RPMI7951 (cell line): ENCODE data around the gene GP1BB. TPM values are rescaled to one million over a fixed set of nuclear protein-coding genes. Genes with fewer than 3 reads are reported as not detected.
A peak's percentile ranks its signal among the peaks of the same experiment; 100 is the strongest.

Experiments used
- DNase-seq: peaks from one replicate; pipeline ENCODE4 v3.0.0-alpha.2; 2012; ENCODE audit warnings: low read depth
- total RNA-seq: library from RNA; depleted of rRNA; stranded (reverse); fragments of >200 nt; shearing (Covaris generic); gene quantifications from 2 replicates; pipeline ENCODE4 v1.2.3, GENCODE V29; 2014

The GP1BB gene
- total RNA-seq, 1 experiment from 2014 or later, result not detected

DNA sequence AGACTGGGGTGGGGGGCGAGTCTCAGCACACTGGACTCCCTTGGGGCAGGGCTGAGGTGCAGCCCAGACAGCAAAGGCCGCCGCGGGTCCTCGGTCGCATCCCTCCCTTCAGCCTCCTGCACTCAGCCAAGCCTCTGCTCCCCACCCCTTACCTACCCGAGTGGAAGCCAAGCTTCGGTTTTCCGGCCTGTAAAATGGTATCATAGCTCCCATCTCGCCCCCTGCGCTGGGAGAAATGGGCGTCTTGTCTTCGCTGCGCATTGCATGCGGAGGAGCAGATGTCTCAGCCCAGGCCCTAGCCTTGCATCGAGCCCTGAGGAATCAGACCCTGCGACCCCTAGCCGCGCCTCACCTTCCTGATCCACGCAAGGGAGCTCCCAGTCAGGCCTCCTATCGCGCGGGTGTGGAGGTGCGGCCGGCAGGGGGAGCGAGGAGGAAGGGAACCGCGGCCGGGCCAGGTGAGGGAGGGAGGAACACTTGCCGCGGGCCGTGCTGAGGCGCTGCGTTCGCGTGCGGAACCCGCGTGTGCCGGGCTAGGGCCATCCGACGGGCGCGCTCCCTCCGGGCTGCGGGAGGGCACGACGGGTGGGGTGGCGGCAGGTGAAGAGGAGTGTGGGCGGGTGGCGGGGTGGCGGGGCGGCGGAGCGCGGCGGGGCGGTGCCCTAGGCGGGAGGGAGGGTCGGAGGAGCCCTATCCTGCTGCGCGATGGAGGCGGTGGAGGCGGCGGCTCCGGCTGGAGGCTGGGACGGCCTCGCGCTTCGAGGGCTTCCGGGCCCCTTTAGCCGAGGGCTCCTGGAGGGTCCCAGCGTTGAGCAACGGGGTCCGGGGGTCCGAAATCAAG lies 33.2 kb downstream of the GP1BB start:
- DNase-seq, result peak; percentile 27

DNA sequence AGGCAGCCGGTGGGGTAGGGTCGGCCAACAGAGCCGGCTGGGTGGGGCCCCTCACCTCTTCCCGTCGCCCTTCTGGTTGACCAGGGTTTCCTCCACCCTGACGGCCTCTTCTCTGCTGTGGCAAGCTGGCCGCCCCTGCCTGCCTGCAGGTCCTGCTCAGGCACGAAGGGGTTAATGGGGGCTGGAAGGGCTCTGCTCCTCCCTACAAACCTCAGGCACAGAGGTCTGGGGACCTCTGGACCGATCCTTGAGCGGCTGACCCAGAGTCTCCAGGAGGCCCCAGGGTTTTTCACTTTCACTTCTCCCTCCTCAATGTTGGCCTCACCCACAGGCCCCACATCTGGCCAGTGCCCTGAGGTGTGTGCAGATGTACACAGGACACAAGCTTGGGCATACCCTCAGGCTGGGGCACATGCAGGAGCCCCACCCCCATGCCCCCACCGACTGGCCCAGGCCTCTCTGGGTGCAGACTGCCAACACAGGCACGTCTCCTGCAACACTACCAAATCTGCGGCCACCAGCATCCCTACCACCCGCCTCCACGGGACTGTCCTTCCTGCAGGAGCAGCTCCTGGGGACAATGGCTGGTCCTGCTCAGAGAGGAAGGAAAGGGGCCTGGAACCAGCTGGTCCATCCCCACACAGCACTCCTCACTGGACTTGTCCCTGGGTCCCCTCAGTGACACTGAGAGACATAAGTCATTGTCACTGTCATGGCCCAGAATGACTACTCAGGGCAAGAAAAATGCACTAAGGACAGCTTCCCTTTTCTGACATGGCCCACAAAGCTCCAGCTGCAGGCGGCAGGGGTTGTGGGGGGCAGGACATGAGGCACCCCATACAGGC lies 34.0 kb downstream of the GP1BB start:
- DNase-seq, result peak; percentile 41

DNA sequence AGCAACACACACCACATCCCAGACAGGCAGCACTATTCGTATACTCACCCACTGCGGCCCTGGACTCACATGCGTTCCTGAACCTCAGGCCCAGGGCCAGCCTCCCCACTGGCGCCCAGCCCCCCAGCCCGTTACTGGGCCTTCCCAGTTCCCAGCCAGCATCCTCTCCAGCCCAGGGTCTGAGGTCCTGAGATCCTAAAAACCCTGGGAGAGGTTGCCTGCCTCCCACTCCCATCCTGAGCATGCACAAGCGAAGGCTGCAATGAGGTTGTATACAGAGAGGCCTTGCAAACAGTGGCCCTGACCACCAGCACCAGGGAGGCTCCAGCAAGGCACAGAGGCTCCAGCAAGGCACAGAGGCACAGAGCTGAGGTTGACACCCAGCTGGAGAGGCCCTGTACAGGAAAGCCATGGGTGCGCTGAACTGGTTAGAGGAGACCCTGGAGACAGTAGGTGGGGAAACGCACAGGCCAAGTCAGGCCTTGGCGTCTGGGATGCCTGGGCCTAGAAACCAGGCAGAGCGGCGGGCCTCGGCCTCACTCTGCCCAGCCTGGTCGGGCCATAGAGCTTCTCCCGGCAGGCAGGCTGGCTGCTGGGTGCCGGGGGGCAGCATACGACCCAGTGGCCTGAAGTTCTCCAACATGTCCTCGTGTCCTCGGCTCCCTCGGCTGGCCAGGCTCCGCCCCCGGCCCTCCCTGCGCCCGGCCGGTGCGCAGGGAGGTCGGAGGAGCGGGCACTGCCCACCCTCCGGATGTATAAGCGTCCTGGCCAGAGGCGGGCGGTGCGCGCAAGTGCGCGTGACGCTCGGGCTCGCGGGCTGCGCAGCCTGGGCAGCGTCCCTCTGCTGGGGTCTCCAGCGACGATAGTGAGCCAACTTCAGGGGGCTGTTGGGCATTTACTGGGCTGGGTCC lies 34.9 kb downstream of the GP1BB start:
- DNase-seq, result no peak

DNA sequence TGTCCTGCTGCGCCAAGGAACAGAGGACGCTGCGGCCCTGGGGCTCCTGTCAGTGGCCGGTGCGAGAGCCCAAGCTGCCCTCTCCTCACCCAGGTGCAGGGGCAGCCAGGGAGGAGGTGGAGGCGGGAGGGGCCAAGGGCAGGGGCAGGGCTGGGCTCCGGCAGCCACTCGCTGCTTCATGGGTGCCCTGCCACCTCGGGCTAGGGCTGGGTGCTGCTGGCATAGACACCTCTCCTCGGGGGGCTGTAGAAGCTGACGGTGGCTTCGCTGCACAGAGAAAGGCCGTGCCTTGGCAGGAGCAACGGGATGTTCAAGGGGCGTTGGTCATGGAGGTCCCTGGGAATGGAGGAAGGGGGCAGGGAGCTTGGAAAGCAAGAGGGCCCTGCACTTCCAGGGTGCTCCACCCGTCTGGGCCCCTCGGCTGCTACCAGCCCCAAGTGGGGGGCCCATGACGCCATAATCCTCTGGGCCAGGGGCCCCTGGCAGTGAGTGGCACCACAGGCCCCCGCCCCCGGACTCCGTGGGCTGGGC lies 35.6 kb downstream of the GP1BB start:
- DNase-seq, result no peak

DNA sequence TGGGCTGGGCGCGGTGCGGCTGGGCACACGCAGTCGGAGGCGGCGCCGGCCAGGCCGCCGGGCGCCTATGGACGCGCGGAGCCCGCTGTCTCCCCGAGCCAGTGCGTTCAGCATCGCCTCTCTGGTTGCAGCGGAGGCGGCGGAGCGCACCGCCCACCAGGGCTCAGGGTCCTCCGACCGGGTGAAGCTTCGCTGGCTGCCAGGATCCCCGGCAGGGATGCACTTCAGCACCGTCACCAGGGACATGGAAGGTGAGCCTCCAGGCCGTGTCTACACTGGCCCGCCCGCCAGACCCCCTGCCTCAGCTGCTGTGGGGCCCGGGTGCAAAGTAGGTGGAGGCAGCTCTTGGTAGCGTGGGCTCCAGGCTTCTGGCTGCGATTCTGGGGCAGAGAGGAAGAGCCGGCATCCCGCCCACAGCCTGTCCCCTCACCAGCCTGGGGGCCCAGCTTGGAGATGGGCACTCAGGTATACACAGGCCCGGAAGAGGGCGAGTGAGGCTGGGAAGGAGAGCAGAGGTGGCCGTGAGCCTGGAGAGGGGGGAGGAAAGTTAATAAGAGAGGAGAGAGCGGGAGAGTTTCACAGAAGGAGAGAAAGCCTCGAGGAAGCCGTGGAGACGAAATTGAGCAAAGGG lies 36.2 kb downstream of the GP1BB start:
- no peak for DNase-seq

DNA sequence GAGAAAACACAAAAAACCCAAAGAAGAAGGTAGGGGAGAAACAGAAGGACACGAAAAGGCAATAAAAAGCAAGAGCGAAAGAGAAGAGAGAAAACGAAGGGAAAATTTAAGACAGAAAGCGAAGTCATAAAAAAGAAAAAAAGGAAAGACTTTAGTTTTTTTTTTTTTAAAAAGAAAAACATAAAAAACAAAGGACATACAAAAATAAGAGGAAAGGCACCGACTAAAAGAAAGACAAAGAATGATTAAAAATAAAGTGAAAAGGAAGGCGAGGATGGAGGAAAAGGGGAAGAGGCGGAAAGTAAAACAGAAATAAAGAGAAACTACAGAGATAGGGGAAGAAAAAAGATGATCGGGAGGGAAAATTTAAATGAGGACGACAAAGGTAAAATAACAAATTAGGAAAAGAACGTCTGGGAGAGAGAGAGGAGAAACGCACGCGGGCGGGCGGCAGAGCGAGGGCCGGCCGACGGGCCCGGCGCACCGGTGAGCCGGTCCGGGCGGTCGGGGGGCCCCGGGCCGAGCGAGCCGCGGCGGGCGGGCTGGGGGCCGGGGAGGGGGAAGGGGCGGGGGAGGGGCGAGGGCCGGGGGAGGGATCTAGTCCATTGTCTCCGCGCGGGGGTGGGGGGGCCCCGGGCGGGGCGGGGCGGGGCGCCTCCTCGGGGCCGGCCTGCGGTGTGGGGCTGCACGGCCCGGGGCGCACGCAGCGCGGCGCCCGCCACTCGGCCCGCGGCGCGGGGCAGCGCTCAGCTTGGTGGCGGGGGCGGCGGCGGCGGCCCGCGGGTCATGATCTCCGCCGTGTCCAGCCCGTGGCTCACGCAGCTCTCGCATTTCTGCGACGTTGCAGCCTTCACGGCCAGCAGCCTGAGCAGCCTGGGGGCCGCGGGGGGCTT lies 37.0 kb downstream of the GP1BB start, which contains the start of gene TBX1:
TBX1 (plus strand) TSS at position 721 of the 893 bp plus-strand sequence; CDS start at position 787, 66 bp downstream.
- DNase-seq, result no peak

DNA sequence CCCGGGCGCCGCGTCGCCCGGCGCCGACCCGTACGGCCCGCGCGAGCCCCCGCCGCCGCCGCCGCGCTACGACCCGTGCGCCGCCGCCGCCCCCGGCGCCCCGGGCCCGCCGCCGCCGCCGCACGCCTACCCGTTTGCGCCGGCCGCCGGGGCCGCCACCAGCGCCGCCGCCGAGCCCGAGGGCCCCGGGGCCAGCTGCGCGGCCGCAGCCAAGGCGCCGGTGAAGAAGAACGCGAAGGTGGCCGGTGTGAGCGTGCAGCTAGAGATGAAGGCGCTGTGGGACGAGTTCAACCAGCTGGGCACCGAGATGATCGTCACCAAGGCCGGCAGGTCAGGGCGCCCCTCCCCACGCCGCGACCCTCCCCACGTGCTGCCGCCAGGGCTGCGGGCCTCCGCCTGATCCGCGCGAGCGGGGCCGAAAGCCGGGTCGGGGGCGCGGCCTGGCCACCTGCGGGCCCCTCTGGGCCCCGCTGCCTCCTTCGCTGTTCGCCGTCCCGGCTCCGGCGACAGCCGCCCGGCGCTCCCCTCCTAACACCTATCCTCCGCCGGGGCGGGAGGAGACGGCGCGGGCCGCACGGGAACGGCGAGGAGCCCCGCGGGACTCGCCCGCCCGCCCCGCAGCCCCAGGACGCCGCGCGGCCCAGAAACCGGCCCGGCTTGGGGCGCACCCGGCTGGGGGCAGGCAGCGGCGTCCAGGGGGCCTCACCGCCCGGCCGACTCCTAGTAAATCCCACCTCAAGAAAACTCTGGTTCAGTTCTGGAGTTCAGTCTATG lies 37.8 kb downstream of the GP1BB start:
- no peak for DNase-seq

DNA sequence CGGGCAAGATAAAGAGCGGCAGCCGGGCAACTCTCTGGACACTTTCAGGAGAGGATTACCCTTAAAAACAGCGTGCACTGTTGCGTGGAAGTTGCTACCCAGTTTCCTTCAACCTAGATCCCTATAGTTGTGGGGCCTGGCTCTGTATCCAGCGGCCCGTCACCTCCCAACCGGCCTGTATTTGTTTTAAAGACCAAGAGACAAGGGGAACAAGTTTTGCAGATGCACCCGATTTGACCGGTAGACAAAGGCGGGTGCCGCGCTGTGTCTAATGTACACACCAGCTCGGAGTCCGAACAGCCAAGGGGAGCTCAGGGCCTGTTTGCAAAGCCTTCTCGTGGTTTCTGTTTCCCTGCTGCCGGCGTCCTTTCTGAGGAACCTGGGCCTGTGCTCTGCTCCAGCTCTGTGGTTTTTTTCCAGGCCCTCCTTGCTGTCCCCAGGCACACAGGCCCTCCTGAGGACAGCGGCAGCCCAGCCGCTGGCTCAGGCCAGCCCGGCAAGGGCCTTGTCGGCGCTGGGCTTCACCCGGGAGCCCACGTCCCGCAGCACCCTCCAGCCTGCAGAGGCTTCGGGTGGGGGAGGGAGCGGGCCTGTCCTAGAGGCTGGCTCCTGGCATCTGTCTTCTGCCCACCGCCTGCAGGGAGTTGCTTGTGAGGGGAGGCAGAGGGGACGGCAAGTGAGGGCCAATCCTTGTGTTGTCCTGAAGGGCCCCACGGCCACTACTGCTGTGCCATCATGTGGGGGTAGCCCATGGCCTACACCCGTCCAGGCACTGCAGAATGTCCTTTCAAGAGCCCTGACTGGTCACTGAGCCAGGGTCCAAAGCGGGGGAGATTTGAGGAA lies 38.6 kb downstream of the GP1BB start:
- DNase-seq, result no peak

DNA sequence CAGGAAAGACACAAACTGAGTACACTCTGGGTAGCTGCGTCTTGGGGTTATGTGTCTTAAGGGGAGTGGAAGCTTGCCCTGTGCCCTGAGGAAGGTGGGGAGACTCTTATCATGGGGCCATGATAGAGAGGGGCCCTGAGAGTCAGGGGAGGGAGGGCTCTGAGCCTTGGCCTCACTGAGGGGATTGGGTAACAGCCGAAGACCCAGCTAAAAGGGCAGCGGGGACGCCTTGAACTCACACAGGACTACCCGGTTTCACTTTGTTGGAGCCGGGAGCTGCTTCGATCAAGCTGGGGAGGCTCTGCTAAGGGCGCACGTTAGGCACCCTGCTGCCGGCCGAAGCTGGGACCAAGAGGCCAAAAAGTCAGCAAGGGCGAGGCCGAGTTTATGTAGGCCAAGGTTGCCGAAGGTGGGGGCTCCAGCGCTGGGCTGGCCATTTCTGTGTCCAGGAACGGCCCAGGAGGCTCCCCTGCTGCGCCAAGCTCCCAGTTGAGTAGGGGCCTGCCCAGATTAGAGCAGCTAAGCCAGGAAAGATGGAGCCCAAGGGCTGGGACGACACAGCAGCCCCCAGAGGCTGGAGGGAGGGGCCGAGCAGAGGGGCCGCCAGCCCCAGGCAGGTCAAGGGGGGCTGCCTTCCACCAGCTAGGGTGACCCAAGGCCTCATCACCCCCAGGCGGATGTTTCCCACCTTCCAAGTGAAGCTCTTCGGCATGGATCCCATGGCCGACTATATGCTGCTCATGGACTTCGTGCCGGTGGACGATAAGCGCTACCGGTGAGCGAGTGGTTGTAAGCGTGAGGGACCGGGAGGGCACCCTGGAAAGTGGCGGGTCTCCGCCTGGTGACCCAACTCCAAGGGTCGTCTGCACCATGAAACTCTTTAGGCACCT lies 39.5 kb downstream of the GP1BB start:
- no peak for DNase-seq

DNA sequence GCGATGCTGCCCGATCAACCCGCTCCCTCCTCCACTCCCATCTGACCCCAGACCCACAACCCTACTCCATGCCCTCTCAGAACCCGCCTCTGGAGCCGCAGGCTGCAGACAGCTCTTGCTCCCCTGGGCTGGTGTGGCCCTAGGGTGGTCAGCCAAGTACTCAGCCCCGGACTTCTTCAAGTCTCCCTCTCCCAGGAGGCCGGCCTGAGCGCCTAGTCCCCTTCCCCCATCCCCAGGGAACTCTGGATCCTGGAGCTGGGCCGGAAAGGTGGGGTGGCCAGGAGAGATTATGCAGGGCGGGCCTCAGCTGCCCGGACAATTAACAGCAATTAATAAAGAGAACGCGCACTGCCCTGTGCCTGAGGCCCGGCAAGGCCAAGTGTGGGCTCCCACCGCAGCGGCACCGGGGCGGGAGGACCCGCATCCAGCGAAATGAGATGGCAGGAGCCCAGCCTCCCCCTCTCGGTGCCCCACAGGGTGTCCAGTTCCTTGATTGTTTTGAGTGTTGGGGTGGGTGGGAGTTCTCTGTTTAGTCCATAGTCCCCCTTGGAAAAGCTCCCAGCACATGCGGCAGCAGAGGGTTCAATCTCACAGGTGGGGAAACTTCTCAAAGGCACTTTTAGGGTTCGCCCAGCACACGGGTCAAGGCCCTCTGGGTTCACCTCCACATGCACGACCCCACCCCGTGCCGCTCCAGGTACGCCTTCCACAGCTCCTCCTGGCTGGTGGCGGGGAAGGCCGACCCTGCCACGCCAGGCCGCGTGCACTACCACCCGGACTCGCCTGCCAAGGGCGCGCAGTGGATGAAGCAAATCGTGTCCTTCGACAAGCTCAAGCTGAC lies 40.3 kb downstream of the GP1BB start:
- DNase-seq, result no peak

DNA sequence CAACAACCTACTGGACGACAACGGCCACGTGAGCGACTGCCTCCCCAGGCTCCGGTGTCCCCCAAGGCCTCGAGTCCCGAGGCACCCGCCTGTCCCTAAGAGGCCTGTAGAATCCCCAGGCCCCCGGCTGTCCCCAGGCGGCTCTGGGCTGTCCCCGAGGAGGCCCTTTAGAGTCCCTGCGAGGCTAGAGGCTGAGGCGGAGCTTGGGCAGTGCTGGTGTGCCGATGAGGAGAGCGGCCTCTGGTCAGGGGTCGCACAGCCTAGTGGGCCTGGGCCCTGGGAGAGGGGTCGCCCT lies 40.9 kb downstream of the GP1BB start:
- DNase-seq, result no peak

DNA sequence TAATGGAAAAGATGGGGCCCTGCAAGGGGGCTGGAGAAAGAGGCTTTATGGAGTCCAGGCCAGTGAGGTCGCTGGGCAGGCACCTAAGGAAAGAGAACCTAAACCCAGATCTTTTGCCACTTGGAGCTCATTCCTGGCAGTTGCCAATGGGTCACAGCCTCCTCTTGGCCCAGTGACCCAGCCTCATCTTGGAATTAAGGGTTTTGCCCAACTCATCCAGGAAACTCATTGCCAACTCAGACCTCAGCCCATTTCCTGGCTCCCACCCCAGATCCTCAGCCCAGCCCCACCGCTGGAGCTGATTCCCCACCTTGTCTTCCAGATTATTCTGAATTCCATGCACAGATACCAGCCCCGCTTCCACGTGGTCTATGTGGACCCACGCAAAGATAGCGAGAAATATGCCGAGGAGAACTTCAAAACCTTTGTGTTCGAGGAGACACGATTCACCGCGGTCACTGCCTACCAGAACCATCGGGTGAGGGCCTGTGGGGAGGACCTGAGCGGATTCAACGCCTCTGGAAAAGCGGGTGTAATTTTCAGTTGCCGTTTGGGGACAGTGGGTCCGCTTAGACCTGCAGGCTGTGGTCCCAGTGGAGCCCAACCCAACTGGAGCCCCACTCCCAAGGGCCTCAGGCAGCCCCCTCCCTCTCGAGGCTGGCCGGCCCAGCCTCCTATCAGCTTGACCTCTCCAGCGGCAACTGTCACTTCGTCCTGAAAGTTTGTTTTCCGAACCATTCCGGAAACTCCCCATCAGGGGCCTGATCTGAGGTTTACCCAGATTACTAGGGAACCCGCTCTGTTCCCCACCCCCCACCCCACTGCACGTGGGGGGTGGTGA lies 41.5 kb downstream of the GP1BB start:
- no peak for DNase-seq

DNA sequence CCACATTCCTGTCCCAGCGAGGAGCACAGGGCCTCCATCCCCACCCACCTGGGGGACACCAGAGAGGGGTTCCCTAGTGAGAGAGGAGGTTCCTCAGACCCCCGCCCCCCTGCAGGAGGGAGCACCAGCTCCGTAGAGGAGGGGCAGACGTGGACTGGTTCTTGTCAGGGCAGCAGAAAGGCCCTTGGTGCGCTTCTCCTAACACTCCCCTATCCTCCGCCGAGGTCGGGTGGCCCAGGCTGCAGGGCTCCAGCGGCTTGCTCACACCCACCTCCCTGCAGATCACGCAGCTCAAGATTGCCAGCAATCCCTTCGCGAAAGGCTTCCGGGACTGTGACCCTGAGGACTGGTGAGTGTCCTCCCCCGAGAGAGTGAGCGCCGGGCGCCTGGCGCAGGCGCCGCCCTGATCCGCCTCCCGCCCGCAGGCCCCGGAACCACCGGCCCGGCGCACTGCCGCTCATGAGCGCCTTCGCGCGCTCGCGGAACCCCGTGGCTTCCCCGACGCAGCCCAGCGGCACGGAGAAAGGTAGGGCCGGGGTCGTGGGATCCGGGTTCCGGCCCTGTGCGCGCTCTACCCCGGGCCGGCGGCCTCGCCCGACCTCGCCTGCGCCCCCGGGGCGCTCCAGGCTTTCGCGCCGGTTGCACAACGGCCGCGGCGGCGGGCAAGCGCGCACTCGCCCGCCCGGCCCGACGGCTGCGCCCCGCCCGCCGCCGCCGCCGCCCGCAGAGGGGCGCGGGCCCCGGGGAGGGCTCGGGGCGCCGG lies 42.3 kb downstream of the GP1BB start:
- DNase-seq, result peak; percentile 10

DNA sequence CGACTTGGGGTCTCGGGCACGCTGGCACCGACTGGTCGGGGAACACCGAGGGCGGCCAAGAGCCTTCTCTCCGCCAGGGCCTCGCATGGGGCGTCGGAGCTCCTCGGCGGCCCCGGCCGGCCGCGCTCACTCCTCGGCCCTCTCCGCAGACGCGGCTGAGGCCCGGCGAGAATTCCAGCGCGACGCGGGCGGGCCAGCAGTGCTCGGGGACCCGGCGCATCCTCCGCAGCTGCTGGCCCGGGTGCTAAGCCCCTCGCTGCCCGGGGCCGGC lies 42.8 kb downstream of the GP1BB start:
- DNase-seq, result no peak
